IMR-90 (cell line): ENCODE measurements around the gene MYO10. TPM values are rescaled to one million over a fixed set of nuclear protein-coding genes. Genes with fewer than 3 reads are reported as not detected.

Experiments
- ATAC-seq: fragments of 200-7000 bp; cut with Tn5 transposase; 2 replicates; pipeline ENCODE4 v1.9.1; 2020; ENCODE audit warnings: low read depth, mild to moderate bottlenecking, moderate library complexity
- BruUV-seq: library from RNA; stranded (reverse); fragments of 400-500 nt; replicated peaks from 2 replicates; lab custom pipeline; 2021; lab: Mats Ljungman, UMichigan
- CTCF ChIA-PET: fragments of 300-600 bp; formaldehyde crosslinking; extraction: SDS; loops from one replicate; lab custom pipeline; 2021; ENCODE audit warnings: antibody characterized with exemption; lab: Yijun Ruan, JAX
- POLR2A ChIA-PET: fragments of 300-600 bp; sonication (Branson Sonifier 250); formaldehyde crosslinking; loops from one replicate; lab custom pipeline; 2022; ENCODE audit warnings: antibody characterized with exemption; ENCODE audit not compliant: unreplicated experiment; lab: Charles Lee
- DNase-seq: peaks from one replicate; pipeline ENCODE4 v3.0.0; 2013
- H2AFZ ChIP-seq: replicated peaks from 2 replicates; pipeline ENCODE3; 2013; ENCODE audit warnings: low read length, mild to moderate bottlenecking; ENCODE audit not compliant: poor library complexity
- H2AK5ac ChIP-seq: 2 replicates; pipeline ENCODE4 v1.6.1; 2013; ENCODE audit warnings: low read depth, low read length, inconsistent platforms
- H2AK9ac ChIP-seq: replicated peaks from 2 replicates; pipeline ENCODE3; 2013; ENCODE audit warnings: mild to moderate bottlenecking, low read depth, low read length, moderate library complexity; ENCODE audit not compliant: poor library complexity
- H2BK120ac ChIP-seq: 2 replicates; pipeline ENCODE4 v1.6.1; 2013; ENCODE audit warnings: low read depth, low read length, inconsistent platforms
- H2BK15ac ChIP-seq: 3 replicates; pipeline ENCODE4 v1.6.1; 2013; ENCODE audit warnings: low read depth, low read length, inconsistent platforms
- H2BK20ac ChIP-seq: 2 replicates; pipeline ENCODE4 v1.6.1; 2013; ENCODE audit warnings: low read depth, mild to moderate bottlenecking, inconsistent platforms, low read length, moderate library complexity
- H2BK5ac ChIP-seq: 2 replicates; pipeline ENCODE4 v1.6.1; 2013; ENCODE audit warnings: mild to moderate bottlenecking, low read depth, low read length, inconsistent platforms; ENCODE audit not compliant: poor library complexity, severe bottlenecking
- H3K14ac ChIP-seq: replicated peaks from 2 replicates; pipeline ENCODE4 v1.6.1; 2013; ENCODE audit warnings: low read depth, low read length, inconsistent platforms
- H3K18ac ChIP-seq: 2 replicates; pipeline ENCODE4 v1.6.1; 2013; ENCODE audit warnings: low read depth, low read length, control low read depth
- H3K23ac ChIP-seq: 2 replicates; pipeline ENCODE4 v1.6.1; 2013; ENCODE audit warnings: low read depth, low read length, inconsistent platforms
- H3K27ac ChIP-seq: 2 replicates; pipeline ENCODE4 v1.5.1; 2013; ENCODE audit warnings: mild to moderate bottlenecking, control low read depth, low read length; ENCODE audit not compliant: insufficient read depth
- H3K27me3 ChIP-seq: 2 replicates; pipeline ENCODE4 v1.6.1; 2013; ENCODE audit warnings: low read length; ENCODE audit not compliant: control insufficient read depth, insufficient read depth
- H3K36me3 ChIP-seq: 2 replicates; pipeline ENCODE4 v1.6.1; 2013; ENCODE audit warnings: low read length, mixed read lengths; ENCODE audit not compliant: control insufficient read depth, insufficient read depth
- H3K4ac ChIP-seq: 2 replicates; pipeline ENCODE4 v1.6.1; 2013; ENCODE audit warnings: low read depth, low read length, inconsistent platforms
- H3K4me1 ChIP-seq: 2 replicates; pipeline ENCODE4 v1.6.1; 2013; ENCODE audit warnings: low read length, mixed read lengths; ENCODE audit not compliant: control insufficient read depth, insufficient read depth
- H3K4me2 ChIP-seq: 2 replicates; pipeline ENCODE4 v1.6.1; 2013; ENCODE audit warnings: low read depth, mild to moderate bottlenecking, control low read depth, low read length, moderate library complexity
- H3K4me3 ChIP-seq: 2 replicates; pipeline ENCODE4 v1.5.1; 2013; ENCODE audit warnings: low read depth, mild to moderate bottlenecking, control low read depth, low read length, moderate library complexity; ENCODE audit not compliant: insufficient read depth
- H3K56ac ChIP-seq: 2 replicates; pipeline ENCODE4 v1.6.1; 2013; ENCODE audit warnings: low read length, inconsistent platforms; ENCODE audit not compliant: insufficient read depth; ENCODE audit errors: extremely low read depth
- H3K79me1 ChIP-seq, 2 experiments: 2 replicates each; pipeline ENCODE4 v1.6.1; 2013; ENCODE audit warnings: low read length in 2 of 2, inconsistent platforms in 1 of 2, low read depth in 1 of 2
- H3K9ac ChIP-seq: 2 replicates; pipeline ENCODE4 v1.6.1; 2013; ENCODE audit warnings: low read depth, low read length, control low read depth
- H3K9me1 ChIP-seq: 2 replicates; pipeline ENCODE4 v1.6.1; 2013; ENCODE audit warnings: low read length, inconsistent platforms; ENCODE audit not compliant: insufficient read depth
- H3K9me3 ChIP-seq: 2 replicates; pipeline ENCODE4 v1.6.1; 2013; ENCODE audit warnings: low read length; ENCODE audit not compliant: control insufficient read depth, insufficient read depth
- H4K20me1 ChIP-seq: 2 replicates; pipeline ENCODE4 v1.6.1; 2013; ENCODE audit warnings: low read length, inconsistent platforms; ENCODE audit not compliant: insufficient read depth
- H4K5ac ChIP-seq: 2 replicates; pipeline ENCODE4 v1.6.1; 2013; ENCODE audit warnings: mild to moderate bottlenecking, low read depth, low read length, control low read depth
- H4K8ac ChIP-seq, 2 experiments: 2 replicates each; pipeline ENCODE4 v1.6.1; 2013; ENCODE audit warnings: low read depth in 2 of 2, low read length in 2 of 2, control low read depth in 1 of 2, inconsistent platforms in 1 of 2
- H4K91ac ChIP-seq: 2 replicates; pipeline ENCODE4 v1.6.1; 2013; ENCODE audit warnings: low read depth, low read length, inconsistent platforms; ENCODE audit not compliant: insufficient read depth
- USF2 ChIP-seq: fragments of 150-350 bp; IDR thresholded peaks from 2 replicates; pipeline ENCODE4 v1.6.1; 2017; ENCODE audit warnings: mild to moderate bottlenecking, antibody characterized with exemption, low read length, low read depth
- WGBS, 2 experiments: methylation state at CpG; one replicate each; pipeline versions ENCODE4 v1.1.5 to v1.1.7; 2013; ENCODE audit warnings: missing lambda C conversion rate in 2 of 2; ENCODE audit not compliant: insufficient read length in 1 of 2; ENCODE audit errors: extremely low coverage in 2 of 2; 5-methylcytosine and 5-hydroxymethylcytosine counted together
- dilution Hi-C: fragments of 300-500 bp; cut with HindIII; formaldehyde crosslinking; loops from one replicate; pipeline ENCODE4 v1.14.3; 2018; ENCODE audit warnings: low sequenced_read_pairs; ENCODE audit not compliant: unreplicated experiment
- in situ Hi-C: fragments of 300-500 bp; cut with MboI; formaldehyde crosslinking; loops from 3 replicates; pipeline ENCODE4 v1.14.3; 2019; ENCODE audit warnings: low sequenced_read_pairs, inconsistent platforms, mixed read lengths
- intact Hi-C: fragments of 100-400 bp; cut with micrococcal nuclease; formaldehyde crosslinking; loops from 2 replicates; pipeline ENCODE4 v1.10.0; 2022
- polyA plus RNA-seq, 3 experiments: library from polyadenylated mRNA; depleted of rRNA; stranded (reverse); fragments of >200 nt; gene quantifications; 2 replicates each; pipeline ENCODE4 v1.2.3, GENCODE V29; 2012; ENCODE audit warnings: low replicate concordance in 1 of 3
- total RNA-seq: library from RNA; depleted of rRNA; stranded (reverse); fragments of >200 nt; gene quantifications from 2 replicates; pipeline ENCODE4 v1.2.3, GENCODE V29; 2012

Gene MYO10
- total and polyA plus RNA-seq, 2 of the 4 experiments (the other 2 are of a cell fraction) = 39.9 to 115 TPM

DNA sequence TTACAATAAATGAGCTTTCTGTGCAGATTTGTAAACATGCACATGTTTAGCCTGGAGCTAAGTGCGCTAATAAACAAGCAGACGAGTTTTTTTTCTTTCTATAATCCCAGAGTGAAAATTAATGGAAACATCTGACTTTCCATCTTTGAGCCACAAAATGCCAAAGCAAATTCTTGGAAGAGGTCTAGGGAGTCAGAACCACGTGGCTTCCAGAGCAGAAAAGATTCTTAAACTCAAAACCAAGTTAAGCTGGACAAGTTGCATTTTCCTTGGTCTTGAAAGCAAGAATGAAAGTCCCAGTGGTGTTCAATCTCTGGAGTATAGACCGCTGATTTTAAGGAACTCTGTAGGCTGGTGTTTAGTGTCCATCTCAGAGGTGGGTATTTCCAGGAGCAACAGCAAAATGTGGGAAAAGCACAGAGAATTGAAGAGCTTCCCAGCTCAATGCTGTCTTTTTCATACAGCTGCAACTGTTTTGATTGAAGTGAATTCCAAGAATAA, 71.4 kb downstream of the MYO10 start:
- H3K9ac ChIP-seq = no peak overlapping the region
- H3K4me3 ChIP-seq = no peak overlapping the region
- no peak overlapping the region for H2BK5ac ChIP-seq
- CTCF ChIA-PET = no interaction called here
- 100% methylated on average over 1 of the region's 4 CpGs; no CpG with 5 or more reads in 1 of the 2 experiments for WGBS, 2 experiments
- H3K4me1 ChIP-seq = peaks cover 35% of the 10 kb centered on the region
- DNase-seq = no peak
- no peak overlapping the region for H2BK120ac ChIP-seq
- peaks cover 14% of the 10 kb centered on the region for H3K36me3 ChIP-seq
- no TSS peak for BruUV-seq
- H3K56ac ChIP-seq = no peak overlapping the region
- no peak overlapping the region for H3K18ac ChIP-seq
- peaks cover 31% of the 10 kb centered on the region for H3K9me1 ChIP-seq
- H3K23ac ChIP-seq = no peak overlapping the region
- H3K79me1 ChIP-seq = peaks cover 8 to 80% of the 10 kb centered on the region in 2 experiments; a peak in 3 of 4 replicates
- dilution Hi-C loops (no loop called here), in situ Hi-C loops (no loop called here), intact Hi-C loops (no loop called here)
- no peak overlapping the region; the same call in 1 of the 2 replicates for H3K4me2 ChIP-seq
- no peak overlapping the region for H3K4ac ChIP-seq
- H2BK15ac ChIP-seq = no peak overlapping the region
- H4K5ac ChIP-seq = no peak overlapping the region
- no peak overlapping the region for H2BK20ac ChIP-seq
- peak overlapping the region; percentile 12; the same call in 1 of the 2 replicates for H3K27ac ChIP-seq
- no peak overlapping the region for H2AFZ ChIP-seq
- no peak overlapping the region for H2AK5ac ChIP-seq
- no peak overlapping the region for H4K91ac ChIP-seq
- no peak overlapping the region for H2AK9ac ChIP-seq
- H3K14ac ChIP-seq = no peak overlapping the region
- no peaks in the 10 kb centered on the region for H3K9me3 ChIP-seq
- no peak for TF ChIP-seq USF2
- POLR2A ChIA-PET = no interaction called here
- peaks cover 98% of the 10 kb centered on the region for H4K20me1 ChIP-seq
- H4K8ac ChIP-seq = 0 out of 4 replicates have a peak overlapping the region, but pooled peaks of 1 of the 2 experiments have one; percentile 4
- ATAC-seq = no peak
- H3K27me3 ChIP-seq = no peaks in the 10 kb centered on the region
